GM15510 (cell line): Measurements from ENCODE around the gene GPR152.
A peak's percentile ranks its signal among the peaks of the same experiment; 100 is the strongest.

Experiments used
- POLR2A ChIP-seq: IDR thresholded peaks from 3 replicates; pipeline ENCODE4 v1.6.1; 2011; ENCODE audit warnings: borderline replicate concordance; ENCODE audit not compliant: insufficient read length; ENCODE audit errors: extremely low read depth

GPR152 gene

DNA sequence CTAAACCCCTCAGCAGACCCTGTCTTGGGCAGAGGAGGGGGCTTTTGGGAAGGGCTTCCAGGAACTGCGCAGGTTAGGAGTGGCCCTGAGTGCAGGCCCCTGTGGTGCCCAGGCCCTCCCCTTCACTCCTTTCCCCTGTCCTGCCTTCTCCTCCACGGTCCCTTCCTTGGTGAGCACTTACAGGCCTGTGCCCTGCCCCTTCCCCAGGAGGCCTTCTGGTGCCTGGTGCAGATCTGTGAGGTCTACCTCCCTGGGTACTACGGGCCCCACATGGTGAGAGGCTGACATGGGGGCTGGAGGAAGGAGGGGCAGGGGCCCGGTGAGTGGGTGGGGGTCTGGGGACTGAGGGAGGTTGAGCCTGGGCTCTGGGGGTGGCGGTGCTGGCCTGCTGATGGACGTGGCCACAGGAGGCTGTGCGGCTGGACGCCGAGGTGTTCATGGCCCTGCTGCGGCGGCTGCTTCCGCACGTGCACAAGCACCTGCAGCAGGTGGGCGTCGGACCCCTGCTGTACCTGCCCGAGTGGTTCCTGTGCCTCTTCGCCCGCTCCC, 46.0 kb downstream of the GPR152 start:
- no peak for TF ChIP-seq POLR2A

DNA sequence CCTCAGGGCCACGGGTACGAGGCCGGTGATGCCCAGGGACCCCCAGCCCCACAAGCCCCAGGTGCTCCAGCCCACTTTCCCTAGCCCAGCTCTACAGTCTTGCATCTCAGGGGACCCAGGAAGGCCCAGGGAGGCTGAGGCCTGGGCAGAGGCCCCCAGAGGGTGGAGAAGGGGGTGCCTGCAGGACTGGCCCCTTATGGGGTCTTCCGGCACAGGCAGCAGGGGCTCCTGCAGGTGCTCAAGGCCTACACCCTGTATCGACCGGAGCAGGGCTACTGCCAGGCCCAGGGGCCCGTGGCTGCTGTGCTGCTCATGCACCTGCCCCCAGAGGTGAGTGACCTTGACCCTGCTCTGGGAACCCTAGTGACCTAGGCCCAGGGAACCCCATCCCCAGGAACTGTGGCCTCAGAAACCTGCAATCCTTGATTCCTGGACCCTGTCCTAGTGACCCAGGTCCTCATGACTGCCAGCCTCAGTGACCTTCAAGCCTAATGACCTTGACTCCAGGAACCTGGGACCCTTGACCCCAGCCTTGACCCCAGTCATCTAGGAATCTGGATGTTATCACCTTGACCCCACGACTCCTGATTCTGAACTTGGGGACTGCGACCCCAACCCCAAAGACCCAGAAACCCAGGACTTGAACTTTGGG, 46.7 kb downstream of the GPR152 start:
- no peak for TF ChIP-seq POLR2A

DNA sequence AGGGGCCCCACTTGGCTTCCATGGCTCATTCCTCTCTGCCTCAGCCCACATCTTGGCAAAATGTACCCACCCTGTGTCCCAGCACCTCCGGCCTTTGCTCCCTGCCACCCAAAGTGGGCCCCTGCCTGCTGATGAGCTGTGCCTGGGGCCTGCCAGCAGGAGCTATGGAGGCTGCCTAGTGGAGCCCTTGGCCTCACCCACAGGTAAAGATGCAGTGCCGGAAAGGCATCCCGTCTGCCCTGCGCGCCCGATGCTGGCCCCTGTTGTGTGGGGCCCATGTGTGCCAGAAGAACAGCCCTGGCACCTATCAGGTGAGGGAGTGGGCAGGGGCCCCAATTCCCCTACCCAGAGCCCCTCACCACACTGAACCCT, 47.3 kb downstream of the GPR152 start:
- no peak for TF ChIP-seq POLR2A

DNA sequence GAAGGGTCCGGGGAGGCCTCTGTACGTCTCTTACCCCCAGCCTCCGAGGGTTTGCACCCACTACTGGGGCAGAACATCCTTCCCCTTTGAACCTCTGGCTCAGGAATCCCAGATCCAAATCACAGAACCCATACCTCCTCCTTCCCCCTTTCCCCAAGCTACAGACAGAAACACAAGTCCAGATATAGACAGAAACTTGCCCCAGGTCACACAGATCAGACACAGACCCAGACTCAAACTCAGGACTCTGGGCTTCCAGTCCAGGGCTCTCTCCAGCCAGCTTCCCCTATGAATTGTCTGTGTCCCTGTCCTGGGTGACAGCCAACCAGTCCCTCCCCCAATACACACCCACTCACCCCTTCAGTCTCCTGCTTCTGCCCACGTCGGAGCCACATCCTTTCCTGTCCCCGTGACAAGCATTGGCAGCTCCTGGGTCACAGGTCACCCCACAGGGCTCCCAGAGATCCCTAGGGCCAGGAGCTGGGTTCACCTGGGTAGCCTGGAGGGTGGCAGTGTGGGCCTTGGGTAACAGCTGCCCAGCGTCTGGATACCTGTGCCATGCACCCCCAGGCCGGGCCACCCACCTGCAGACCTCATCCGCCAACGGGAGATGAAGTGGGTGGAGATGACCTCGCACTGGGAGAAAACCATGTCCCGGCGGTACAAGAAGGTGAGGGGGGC, 47.9 kb downstream of the GPR152 start:
- peak; percentile 11 for TF ChIP-seq POLR2A

DNA sequence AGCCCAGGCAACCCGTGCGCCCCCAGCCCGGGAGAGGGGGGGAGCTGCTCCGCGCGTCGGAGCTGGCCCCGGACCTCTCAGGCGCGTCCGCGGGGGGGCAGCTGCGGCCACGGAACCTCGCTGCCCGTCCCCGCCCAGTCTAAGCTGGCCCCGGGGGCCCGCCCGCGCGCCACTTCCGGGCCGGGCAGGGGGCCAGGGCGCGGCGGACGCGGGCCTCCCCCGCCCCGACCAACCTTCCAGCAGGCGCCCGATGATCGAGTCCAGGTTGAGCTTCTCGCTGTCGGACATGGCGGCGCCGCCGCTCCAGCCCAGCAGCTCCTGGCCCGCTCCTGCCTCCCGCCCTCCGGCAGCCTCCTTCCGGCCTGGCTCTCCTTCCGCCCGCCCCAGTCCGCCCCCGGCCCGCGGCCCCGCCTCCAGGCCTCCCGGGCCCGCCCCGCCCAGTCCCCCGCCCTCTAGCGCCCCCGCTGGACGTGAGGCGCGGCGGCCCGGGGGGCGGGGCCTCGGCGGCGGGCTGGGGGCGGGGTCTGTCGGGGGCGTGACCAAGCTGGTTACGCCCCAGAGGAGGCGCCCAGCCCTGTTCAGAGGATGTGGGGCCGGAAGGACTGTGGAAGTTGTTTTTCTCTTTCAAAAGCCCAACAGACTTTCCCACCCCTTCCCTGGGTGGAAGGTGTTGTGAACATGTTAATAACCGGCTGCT, 50.9 kb downstream of the GPR152 start, which contains the start of gene PPP1CA:
TSS of gene PPP1CA (minus strand) at position 364 of the 697 bp plus-strand sequence. CDS start at position 288, 76 bp downstream.
- TF ChIP-seq POLR2A: peak; percentile 87
